IMR-90 (cell line): ENCODE results near the gene PIGZ. TPM values are rescaled to one million over a fixed set of nuclear protein-coding genes. Genes with fewer than 3 reads are reported as not detected.

Source experiments
- ATAC-seq: fragments of 200-7000 bp; cut with Tn5 transposase; 2 replicates; pipeline ENCODE4 v1.9.1; 2020; ENCODE audit warnings: low read depth, mild to moderate bottlenecking, moderate library complexity
- BruUV-seq: library from RNA; stranded (reverse); fragments of 400-500 nt; replicated peaks from 2 replicates; lab custom pipeline; 2021; lab: Mats Ljungman, UMichigan
- CTCF ChIA-PET: fragments of 300-600 bp; formaldehyde crosslinking; extraction: SDS; loops from one replicate; lab custom pipeline; 2021; ENCODE audit warnings: antibody characterized with exemption; lab: Yijun Ruan, JAX
- POLR2A ChIA-PET: fragments of 300-600 bp; sonication (Branson Sonifier 250); formaldehyde crosslinking; loops from one replicate; lab custom pipeline; 2022; ENCODE audit warnings: antibody characterized with exemption; ENCODE audit not compliant: unreplicated experiment; lab: Charles Lee
- DNase-seq: peaks from one replicate; pipeline ENCODE4 v3.0.0; 2013
- H2AFZ ChIP-seq: replicated peaks from 2 replicates; pipeline ENCODE3; 2013; ENCODE audit warnings: low read length, mild to moderate bottlenecking; ENCODE audit not compliant: poor library complexity
- H2AK5ac ChIP-seq: 2 replicates; pipeline ENCODE4 v1.6.1; 2013; ENCODE audit warnings: low read depth, low read length, inconsistent platforms
- H2AK9ac ChIP-seq: replicated peaks from 2 replicates; pipeline ENCODE3; 2013; ENCODE audit warnings: mild to moderate bottlenecking, low read depth, low read length, moderate library complexity; ENCODE audit not compliant: poor library complexity
- H2BK120ac ChIP-seq: 2 replicates; pipeline ENCODE4 v1.6.1; 2013; ENCODE audit warnings: low read depth, low read length, inconsistent platforms
- H2BK15ac ChIP-seq: 3 replicates; pipeline ENCODE4 v1.6.1; 2013; ENCODE audit warnings: low read depth, low read length, inconsistent platforms
- H2BK20ac ChIP-seq: 2 replicates; pipeline ENCODE4 v1.6.1; 2013; ENCODE audit warnings: low read depth, mild to moderate bottlenecking, inconsistent platforms, low read length, moderate library complexity
- H2BK5ac ChIP-seq: 2 replicates; pipeline ENCODE4 v1.6.1; 2013; ENCODE audit warnings: mild to moderate bottlenecking, low read depth, low read length, inconsistent platforms; ENCODE audit not compliant: poor library complexity, severe bottlenecking
- H3K14ac ChIP-seq: replicated peaks from 2 replicates; pipeline ENCODE4 v1.6.1; 2013; ENCODE audit warnings: low read depth, low read length, inconsistent platforms
- H3K18ac ChIP-seq: 2 replicates; pipeline ENCODE4 v1.6.1; 2013; ENCODE audit warnings: low read depth, low read length, control low read depth
- H3K23ac ChIP-seq: 2 replicates; pipeline ENCODE4 v1.6.1; 2013; ENCODE audit warnings: low read depth, low read length, inconsistent platforms
- H3K27ac ChIP-seq: 2 replicates; pipeline ENCODE4 v1.5.1; 2013; ENCODE audit warnings: mild to moderate bottlenecking, control low read depth, low read length; ENCODE audit not compliant: insufficient read depth
- H3K27me3 ChIP-seq: 2 replicates; pipeline ENCODE4 v1.6.1; 2013; ENCODE audit warnings: low read length; ENCODE audit not compliant: control insufficient read depth, insufficient read depth
- H3K36me3 ChIP-seq: 2 replicates; pipeline ENCODE4 v1.6.1; 2013; ENCODE audit warnings: low read length, mixed read lengths; ENCODE audit not compliant: control insufficient read depth, insufficient read depth
- H3K4ac ChIP-seq: 2 replicates; pipeline ENCODE4 v1.6.1; 2013; ENCODE audit warnings: low read depth, low read length, inconsistent platforms
- H3K4me1 ChIP-seq: 2 replicates; pipeline ENCODE4 v1.6.1; 2013; ENCODE audit warnings: low read length, mixed read lengths; ENCODE audit not compliant: control insufficient read depth, insufficient read depth
- H3K4me2 ChIP-seq: 2 replicates; pipeline ENCODE4 v1.6.1; 2013; ENCODE audit warnings: low read depth, mild to moderate bottlenecking, control low read depth, low read length, moderate library complexity
- H3K4me3 ChIP-seq: 2 replicates; pipeline ENCODE4 v1.5.1; 2013; ENCODE audit warnings: low read depth, mild to moderate bottlenecking, control low read depth, low read length, moderate library complexity; ENCODE audit not compliant: insufficient read depth
- H3K56ac ChIP-seq: 2 replicates; pipeline ENCODE4 v1.6.1; 2013; ENCODE audit warnings: low read length, inconsistent platforms; ENCODE audit not compliant: insufficient read depth; ENCODE audit errors: extremely low read depth
- H3K79me1 ChIP-seq, 2 experiments: 2 replicates each; pipeline ENCODE4 v1.6.1; 2013; ENCODE audit warnings: low read length in 2 of 2, inconsistent platforms in 1 of 2, low read depth in 1 of 2
- H3K9ac ChIP-seq: 2 replicates; pipeline ENCODE4 v1.6.1; 2013; ENCODE audit warnings: low read depth, low read length, control low read depth
- H3K9me1 ChIP-seq: 2 replicates; pipeline ENCODE4 v1.6.1; 2013; ENCODE audit warnings: low read length, inconsistent platforms; ENCODE audit not compliant: insufficient read depth
- H3K9me3 ChIP-seq: 2 replicates; pipeline ENCODE4 v1.6.1; 2013; ENCODE audit warnings: low read length; ENCODE audit not compliant: control insufficient read depth, insufficient read depth
- H4K20me1 ChIP-seq: 2 replicates; pipeline ENCODE4 v1.6.1; 2013; ENCODE audit warnings: low read length, inconsistent platforms; ENCODE audit not compliant: insufficient read depth
- H4K5ac ChIP-seq: 2 replicates; pipeline ENCODE4 v1.6.1; 2013; ENCODE audit warnings: mild to moderate bottlenecking, low read depth, low read length, control low read depth
- H4K8ac ChIP-seq, 2 experiments: 2 replicates each; pipeline ENCODE4 v1.6.1; 2013; ENCODE audit warnings: low read depth in 2 of 2, low read length in 2 of 2, control low read depth in 1 of 2, inconsistent platforms in 1 of 2
- H4K91ac ChIP-seq: 2 replicates; pipeline ENCODE4 v1.6.1; 2013; ENCODE audit warnings: low read depth, low read length, inconsistent platforms; ENCODE audit not compliant: insufficient read depth
- BHLHE40 ChIP-seq: fragments of 150-350 bp; IDR thresholded peaks from 2 replicates; pipeline ENCODE4 v1.6.1; 2016; ENCODE audit warnings: mild to moderate bottlenecking, low read depth, low read length
- CEBPB ChIP-seq: IDR thresholded peaks from 2 replicates; pipeline ENCODE4 v1.6.1; 2012; ENCODE audit warnings: low read depth, low read length, improper control_type of control experiment
- CHD1 ChIP-seq: IDR thresholded peaks from 2 replicates; pipeline ENCODE4 v1.6.1; 2012; ENCODE audit warnings: low read depth, low read length, improper control_type of control experiment
- FOS ChIP-seq: fragments of 150-350 bp; IDR thresholded peaks from 2 replicates; pipeline ENCODE4 v1.6.1; 2016; ENCODE audit warnings: low read depth, low read length
- MAZ ChIP-seq: IDR thresholded peaks from 2 replicates; pipeline ENCODE4 v1.6.1; 2012; ENCODE audit warnings: low read depth, mild to moderate bottlenecking, low read length, improper control_type of control experiment, moderate library complexity, borderline replicate concordance
- MXI1 ChIP-seq: IDR thresholded peaks from 2 replicates; pipeline ENCODE4 v1.6.1; 2012; ENCODE audit warnings: low read depth, mild to moderate bottlenecking, low read length, moderate library complexity, borderline replicate concordance
- NFE2L2 ChIP-seq: fragments of 150-350 bp; IDR thresholded peaks from 2 replicates; pipeline ENCODE4 v1.6.1; 2016; ENCODE audit warnings: low read depth, mild to moderate bottlenecking, low read length
- POLR2A ChIP-seq: IDR thresholded peaks from 2 replicates; pipeline ENCODE4 v1.6.1; 2012; ENCODE audit warnings: mild to moderate bottlenecking, low read depth, low read length
- RAD21 ChIP-seq: IDR thresholded peaks from 2 replicates; pipeline ENCODE4 v1.6.1; 2012; ENCODE audit warnings: low read length, improper control_type of control experiment
- RCOR1 ChIP-seq: IDR thresholded peaks from 2 replicates; pipeline ENCODE4 v1.6.1; 2012; ENCODE audit warnings: mild to moderate bottlenecking, low read length, improper control_type of control experiment; ENCODE audit not compliant: insufficient replicate concordance
- RFX5 ChIP-seq: IDR thresholded peaks from 2 replicates; pipeline ENCODE4 v1.8.0; 2012; ENCODE audit warnings: low read depth, mild to moderate bottlenecking, low read length, moderate library complexity
- SMC3 ChIP-seq: fragments of 150-350 bp; IDR thresholded peaks from 2 replicates; pipeline ENCODE4 v1.6.1; 2016; ENCODE audit warnings: low read depth, mild to moderate bottlenecking, antibody characterized with exemption, low read length, moderate library complexity
- WGBS, 2 experiments: methylation state at CpG; one replicate each; pipeline versions ENCODE4 v1.1.5 to v1.1.7; 2013; ENCODE audit warnings: missing lambda C conversion rate in 2 of 2; ENCODE audit not compliant: insufficient read length in 1 of 2; ENCODE audit errors: extremely low coverage in 2 of 2; 5-methylcytosine and 5-hydroxymethylcytosine counted together
- dilution Hi-C: fragments of 300-500 bp; cut with HindIII; formaldehyde crosslinking; loops from one replicate; pipeline ENCODE4 v1.14.3; 2018; ENCODE audit warnings: low sequenced_read_pairs; ENCODE audit not compliant: unreplicated experiment
- in situ Hi-C: fragments of 300-500 bp; cut with MboI; formaldehyde crosslinking; loops from 3 replicates; pipeline ENCODE4 v1.14.3; 2019; ENCODE audit warnings: low sequenced_read_pairs, inconsistent platforms, mixed read lengths
- intact Hi-C: fragments of 100-400 bp; cut with micrococcal nuclease; formaldehyde crosslinking; loops from 2 replicates; pipeline ENCODE4 v1.10.0; 2022
- polyA plus RNA-seq, 3 experiments: library from polyadenylated mRNA; depleted of rRNA; stranded (reverse); fragments of >200 nt; gene quantifications; 2 replicates each; pipeline ENCODE4 v1.2.3, GENCODE V29; 2012; ENCODE audit warnings: low replicate concordance in 1 of 3
- total RNA-seq: library from RNA; depleted of rRNA; stranded (reverse); fragments of >200 nt; gene quantifications from 2 replicates; pipeline ENCODE4 v1.2.3, GENCODE V29; 2012
- TF ChIP-seq, protein P1 (sequence below): fragments of 150-350 bp; IDR thresholded peaks from 2 replicates; pipeline ENCODE4 v1.6.1; 2016; ENCODE audit warnings: low read depth, mild to moderate bottlenecking, low read length, moderate library complexity, borderline replicate concordance
- TF ChIP-seq, protein P2 (sequence below): conservative IDR thresholded peaks from 2 replicates; pipeline ENCODE4 v1.5.1; 2012; ENCODE audit warnings: mild to moderate bottlenecking, low read depth, low read length, improper control_type of control experiment
- TF ChIP-seq, protein P3 (sequence below): fragments of 150-350 bp; IDR thresholded peaks from 2 replicates; pipeline ENCODE4 v1.6.1; 2017; ENCODE audit warnings: mild to moderate bottlenecking, antibody characterized with exemption, low read length, low read depth

Gene PIGZ
- total and polyA plus RNA-seq, 2 of the 4 experiments (the other 2 are of a cell fraction): 0.18 to 0.86 TPM

DNA sequence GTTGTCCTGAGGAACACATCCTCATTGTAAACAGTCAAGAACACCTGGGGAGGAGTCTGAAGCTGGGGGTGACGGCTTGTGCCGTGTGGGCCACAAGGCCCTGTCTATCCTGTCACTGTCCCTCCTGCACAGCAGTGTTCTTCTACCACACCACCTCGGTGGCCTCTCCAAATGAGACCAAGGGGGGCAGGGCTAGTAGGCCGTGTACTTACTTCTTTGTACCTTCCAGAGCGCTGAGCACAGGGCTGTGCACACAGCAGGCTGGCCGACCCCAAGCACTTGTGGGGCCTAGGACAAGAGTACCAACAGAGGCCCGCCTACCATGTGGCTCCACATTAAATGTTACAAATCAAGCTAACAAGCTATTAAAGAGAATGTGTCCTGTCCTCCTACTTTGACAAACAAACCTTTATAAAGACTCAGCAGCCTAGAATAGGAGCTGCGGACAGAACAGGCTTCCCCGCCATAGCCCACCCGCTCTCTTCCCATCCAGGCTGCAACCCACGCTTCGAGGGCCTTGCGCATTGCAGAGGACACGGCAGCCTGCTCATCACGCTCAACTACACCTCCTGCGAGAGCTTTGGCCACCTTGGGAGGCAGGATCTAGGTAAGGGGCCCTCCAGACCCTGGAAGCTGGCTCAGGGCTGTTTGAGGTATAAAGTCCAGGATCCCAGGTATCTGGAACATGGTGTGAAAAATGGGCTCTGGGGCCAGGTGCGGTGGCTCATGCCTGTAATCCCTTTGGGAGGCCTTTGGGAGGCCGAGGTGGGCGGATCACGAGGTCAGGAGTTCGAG is 30.5 kb upstream of the PIGZ start:
- POLR2A ChIA-PET: no interaction called here
- no peak overlapping the region for H2BK20ac ChIP-seq
- DNase-seq: no peak
- TF ChIP-seq NFE2L2 (no peak), BHLHE40 (no peak), RAD21 (no peak), FOS (no peak), MXI1 (no peak), CEBPB (no peak), RCOR1 (no peak), RFX5 (no peak), MAZ (no peak), CHD1 (no peak), SMC3 (no peak), POLR2A (no peak)
- TF ChIP-seq, protein P1, sequence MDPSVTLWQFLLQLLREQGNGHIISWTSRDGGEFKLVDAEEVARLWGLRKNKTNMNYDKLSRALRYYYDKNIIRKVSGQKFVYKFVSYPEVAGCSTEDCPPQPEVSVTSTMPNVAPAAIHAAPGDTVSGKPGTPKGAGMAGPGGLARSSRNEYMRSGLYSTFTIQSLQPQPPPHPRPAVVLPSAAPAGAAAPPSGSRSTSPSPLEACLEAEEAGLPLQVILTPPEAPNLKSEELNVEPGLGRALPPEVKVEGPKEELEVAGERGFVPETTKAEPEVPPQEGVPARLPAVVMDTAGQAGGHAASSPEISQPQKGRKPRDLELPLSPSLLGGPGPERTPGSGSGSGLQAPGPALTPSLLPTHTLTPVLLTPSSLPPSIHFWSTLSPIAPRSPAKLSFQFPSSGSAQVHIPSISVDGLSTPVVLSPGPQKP: no peak
- TF ChIP-seq, protein P2, sequence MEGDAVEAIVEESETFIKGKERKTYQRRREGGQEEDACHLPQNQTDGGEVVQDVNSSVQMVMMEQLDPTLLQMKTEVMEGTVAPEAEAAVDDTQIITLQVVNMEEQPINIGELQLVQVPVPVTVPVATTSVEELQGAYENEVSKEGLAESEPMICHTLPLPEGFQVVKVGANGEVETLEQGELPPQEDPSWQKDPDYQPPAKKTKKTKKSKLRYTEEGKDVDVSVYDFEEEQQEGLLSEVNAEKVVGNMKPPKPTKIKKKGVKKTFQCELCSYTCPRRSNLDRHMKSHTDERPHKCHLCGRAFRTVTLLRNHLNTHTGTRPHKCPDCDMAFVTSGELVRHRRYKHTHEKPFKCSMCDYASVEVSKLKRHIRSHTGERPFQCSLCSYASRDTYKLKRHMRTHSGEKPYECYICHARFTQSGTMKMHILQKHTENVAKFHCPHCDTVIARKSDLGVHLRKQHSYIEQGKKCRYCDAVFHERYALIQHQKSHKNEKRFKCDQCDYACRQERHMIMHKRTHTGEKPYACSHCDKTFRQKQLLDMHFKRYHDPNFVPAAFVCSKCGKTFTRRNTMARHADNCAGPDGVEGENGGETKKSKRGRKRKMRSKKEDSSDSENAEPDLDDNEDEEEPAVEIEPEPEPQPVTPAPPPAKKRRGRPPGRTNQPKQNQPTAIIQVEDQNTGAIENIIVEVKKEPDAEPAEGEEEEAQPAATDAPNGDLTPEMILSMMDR: no peak
- TF ChIP-seq, protein P3, sequence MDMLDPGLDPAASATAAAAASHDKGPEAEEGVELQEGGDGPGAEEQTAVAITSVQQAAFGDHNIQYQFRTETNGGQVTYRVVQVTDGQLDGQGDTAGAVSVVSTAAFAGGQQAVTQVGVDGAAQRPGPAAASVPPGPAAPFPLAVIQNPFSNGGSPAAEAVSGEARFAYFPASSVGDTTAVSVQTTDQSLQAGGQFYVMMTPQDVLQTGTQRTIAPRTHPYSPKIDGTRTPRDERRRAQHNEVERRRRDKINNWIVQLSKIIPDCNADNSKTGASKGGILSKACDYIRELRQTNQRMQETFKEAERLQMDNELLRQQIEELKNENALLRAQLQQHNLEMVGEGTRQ: no peak

More for the DNA sequence above, 30.5 kb upstream of the PIGZ start:
- intact Hi-C loops (no loop called here), in situ Hi-C loops (no loop called here), dilution Hi-C loops (no loop called here)
- no peak overlapping the region for H3K56ac ChIP-seq
- peaks cover 3% of the 10 kb centered on the region; the same call in 1 of the 2 replicates for H3K4me1 ChIP-seq
- no peak overlapping the region for H4K5ac ChIP-seq
- H3K27me3 ChIP-seq: no peaks in the 10 kb centered on the region; the same call in 1 of the 2 replicates
- no peak overlapping the region for H3K9ac ChIP-seq
- CTCF ChIA-PET: interaction anchor here (0.6 kb wide), 1 partner anchor 314 kb away, joined by 10 read pairs; no protein-coding TSS in a partner anchor
- no peak overlapping the region for H3K27ac ChIP-seq
- no peaks in the 10 kb centered on the region for H4K20me1 ChIP-seq
- H3K18ac ChIP-seq: no peak overlapping the region
- H3K9me1 ChIP-seq: peaks cover 4% of the 10 kb centered on the region
- no peak overlapping the region for H3K4ac ChIP-seq
- no TSS peak for BruUV-seq
- no peak overlapping the region for H3K4me3 ChIP-seq
- H3K23ac ChIP-seq: no peak overlapping the region
- no peak overlapping the region for H2BK120ac ChIP-seq
- H3K14ac ChIP-seq: no peak overlapping the region
- H4K91ac ChIP-seq: no peak overlapping the region
- H2BK15ac ChIP-seq: no peak overlapping the region
- H2AK9ac ChIP-seq: no peak overlapping the region
- H3K4me2 ChIP-seq: no peak overlapping the region
- H4K8ac ChIP-seq: no peak overlapping the region
- H3K36me3 ChIP-seq: no peaks in the 10 kb centered on the region
- peaks cover 0 to 4% of the 10 kb centered on the region in 2 experiments; a peak in 1 of 4 replicates for H3K79me1 ChIP-seq
- ATAC-seq: no peak
- H2BK5ac ChIP-seq: no peak overlapping the region
- H2AK5ac ChIP-seq: no peak overlapping the region
- no peaks in the 10 kb centered on the region for H3K9me3 ChIP-seq
- 97% methylated on average over 6 of the region's 21 CpGs; no CpG with 5 or more reads in 1 of the 2 experiments for WGBS, 2 experiments
- H2AFZ ChIP-seq: no peak overlapping the region
